ENCODE results near the gene C19orf18. TPM values are rescaled to one million over a fixed set of nuclear protein-coding genes. Genes with fewer than 3 reads are reported as not detected.

The C19orf18 gene
- total RNA-seq, 1 donor from 2014 or later = 1.0 TPM

- H3K27ac Mint-ChIP-seq = no peak overlapping the region
- no peak overlapping the region for H3K4me3 Mint-ChIP-seq
These were observed 9.6 kb downstream of the C19orf18 start for GRCh38 chr19:57964761-57965160.

GRCh38 chr19:57961785-57962184 lies 12.5 kb downstream of the C19orf18 start:
- H3K9me3 Mint-ChIP-seq = peaks cover 4% of the 10 kb centered on the region
- H3K4me3 Mint-ChIP-seq = no peak overlapping the region
- TF ChIP-seq CTCF (conservative IDR thresholded peaks at IDR 0.05) = no peak
- no peaks in the 10 kb centered on the region for H3K4me1 Mint-ChIP-seq (ENCODE audit: unreplicated experiment)
- H3K27me3 Mint-ChIP-seq = no peaks in the 10 kb centered on the region
- H3K36me3 Mint-ChIP-seq = peaks cover 4% of the 10 kb centered on the region
- no peak for DNase-seq (ENCODE audit: extremely low spot score, unreplicated experiment)
- H3K27ac Mint-ChIP-seq = no peak overlapping the region

More at GRCh38 chr19:57964761-57965160, 9.6 kb downstream of the C19orf18 start:
- Mint-ChIP-seq H3K36me3 (peaks cover 12% of the 10 kb centered on the region), H3K9me3 (peaks cover 13% of the 10 kb centered on the region), H3K27me3 (no peaks in the 10 kb centered on the region), H3K4me1 (ENCODE audit: unreplicated experiment) (no peaks in the 10 kb centered on the region)
- DNase-seq (ENCODE audit: extremely low spot score, unreplicated experiment) = no peak
- TF ChIP-seq CTCF (conservative IDR thresholded peaks at IDR 0.05) = no peak

DNA sequence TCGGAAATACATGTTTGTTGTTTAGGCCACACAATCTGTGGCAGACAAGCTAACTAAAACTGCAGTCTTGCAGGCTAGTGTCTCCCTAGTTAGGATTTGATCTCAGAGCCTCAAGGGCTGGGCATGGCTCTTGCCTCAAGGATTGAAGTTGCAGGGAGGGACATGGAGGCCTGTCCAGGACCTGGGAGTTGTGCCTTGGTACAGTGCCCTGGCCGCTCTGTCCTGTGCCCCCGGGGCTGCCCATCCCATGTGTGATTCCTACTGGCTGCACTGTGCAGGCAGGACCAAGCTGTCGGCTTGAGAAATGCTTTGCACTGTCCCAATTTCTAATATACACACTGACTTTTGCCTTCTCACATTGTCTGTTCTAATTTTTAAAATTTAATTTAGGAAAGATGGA lies 19.3 kb downstream of the C19orf18 start:
- Mint-ChIP-seq H3K27me3 (no peaks in the 10 kb centered on the region), H3K27ac (no peak overlapping the region)

DNA sequence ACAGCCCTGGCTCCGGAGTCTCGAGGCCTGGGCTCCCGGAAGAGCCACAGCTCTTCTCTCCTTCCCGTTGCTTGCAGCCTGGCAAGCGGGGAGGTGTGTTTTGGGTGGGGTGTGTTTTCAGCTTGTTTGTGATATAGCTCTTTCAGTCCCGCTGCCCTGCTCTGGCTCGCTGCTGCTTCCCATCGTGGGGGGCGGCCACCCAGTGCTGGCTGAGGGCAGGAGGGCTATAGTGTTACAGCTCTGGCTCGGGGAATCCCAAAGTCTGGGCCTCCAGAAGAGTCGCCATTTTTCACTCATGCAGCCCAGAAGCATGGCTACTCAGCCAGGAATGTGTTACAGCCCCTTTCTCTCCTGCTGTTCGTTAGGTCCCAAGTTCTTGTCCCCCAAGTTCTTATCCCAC lies 24.6 kb downstream of the C19orf18 start:
- H3K27me3 Mint-ChIP-seq = no peaks in the 10 kb centered on the region
- H3K4me3 Mint-ChIP-seq = no peak overlapping the region
- H3K9me3 Mint-ChIP-seq = peaks cover 11% of the 10 kb centered on the region
- H3K27ac Mint-ChIP-seq = no peak overlapping the region
- peaks cover 18% of the 10 kb centered on the region for H3K4me1 Mint-ChIP-seq (ENCODE audit: unreplicated experiment)
- TF ChIP-seq CTCF (conservative IDR thresholded peaks at IDR 0.05) = no peak
- peaks cover 18% of the 10 kb centered on the region for H3K36me3 Mint-ChIP-seq
- no peak for DNase-seq (ENCODE audit: extremely low spot score, unreplicated experiment)

More for the DNA sequence above, 19.3 kb downstream of the C19orf18 start:
- no peaks in the 10 kb centered on the region for H3K4me1 Mint-ChIP-seq (ENCODE audit: unreplicated experiment)
- TF ChIP-seq CTCF (conservative IDR thresholded peaks at IDR 0.05) = no peak
- no peaks in the 10 kb centered on the region for H3K36me3 Mint-ChIP-seq
- no peaks in the 10 kb centered on the region for H3K9me3 Mint-ChIP-seq
- H3K4me3 Mint-ChIP-seq = no peak overlapping the region
- DNase-seq (ENCODE audit: extremely low spot score, unreplicated experiment) = no peak

GRCh38 chr19:57949296-57949695 lies 25.0 kb downstream of the C19orf18 start:
- Mint-ChIP-seq H3K4me1 (ENCODE audit: unreplicated experiment) (peaks cover 18% of the 10 kb centered on the region), H3K9me3 (peaks cover 11% of the 10 kb centered on the region), H3K36me3 (peaks cover 21% of the 10 kb centered on the region), H3K27me3 (no peaks in the 10 kb centered on the region), H3K4me3 (no peak overlapping the region), H3K27ac (no peak overlapping the region)
- no peak for TF ChIP-seq CTCF (conservative IDR thresholded peaks at IDR 0.05)
- no peak for DNase-seq (ENCODE audit: extremely low spot score, unreplicated experiment)

All from type B pancreatic cell (in vitro differentiated cells).